ENCODE measurements around the gene TEX12. TPM values are rescaled to one million over a fixed set of nuclear protein-coding genes. Genes with fewer than 3 reads are reported as not detected.

The TEX12 gene
- total and polyA plus RNA-seq, 2 of the 4 experiments (the other 2 are of a cell fraction): 0.12 TPM; not detected in 1

DNA sequence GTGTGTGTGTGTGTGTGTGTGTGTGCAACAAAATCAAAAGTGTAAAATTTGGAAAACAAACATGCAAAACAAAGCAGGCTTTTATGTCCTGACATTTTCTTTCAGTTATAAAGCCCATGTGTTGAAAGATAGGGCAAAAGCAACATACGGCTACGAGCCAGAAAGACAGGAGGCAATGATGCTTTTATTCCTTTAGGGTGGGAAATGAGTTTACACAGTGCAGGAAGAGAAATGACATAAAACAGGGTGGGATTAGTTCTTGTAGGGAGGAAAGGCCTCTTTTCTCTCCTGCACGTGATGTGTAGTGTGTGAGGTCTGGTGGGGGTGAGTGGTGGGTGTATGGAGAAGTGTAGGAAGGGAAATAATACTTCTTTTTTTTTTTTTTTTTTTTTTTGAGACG lies 32.7 kb upstream of the TEX12 start:
- Histone ChIP-seq H4K91ac (ENCODE audit: insufficient read depth, low read depth, low read length) (no peak overlapping the region), H2AK5ac (ENCODE audit: low read depth, low read length) (no peak overlapping the region), H4K20me1 (ENCODE audit: insufficient read depth, low read length) (no peaks in the 10 kb centered on the region), H4K8ac (ENCODE audit: low read depth in 2 of 2, low read length in 2 of 2) (no peak overlapping the region), H3K4me2 (ENCODE audit: low read depth, low read length) (no peak overlapping the region), H3K23ac (ENCODE audit: low read depth, low read length) (no peak overlapping the region), H2BK120ac (ENCODE audit: low read depth, low read length) (no peak overlapping the region), H2BK20ac (ENCODE audit: low read depth, low read length) (no peak overlapping the region), H3K4ac (ENCODE audit: low read depth, low read length) (no peak overlapping the region), H3K56ac (ENCODE audit: extremely low read depth, insufficient read depth, low read length) (no peak overlapping the region), H2BK15ac (ENCODE audit: low read depth, low read length) (no peak overlapping the region), H2AFZ (replicated peaks; ENCODE audit: low read length, poor library complexity) (no peak overlapping the region), H3K14ac (replicated peaks; ENCODE audit: low read depth, low read length) (no peak overlapping the region), H3K27ac (ENCODE audit: insufficient read depth, low read length) (no peak overlapping the region), H3K9ac (ENCODE audit: low read depth, low read length) (no peak overlapping the region), H3K18ac (ENCODE audit: low read depth, low read length) (no peak overlapping the region), H3K9me3 (ENCODE audit: control insufficient read depth, insufficient read depth, low read length) (no peaks in the 10 kb centered on the region), H3K27me3 (ENCODE audit: control insufficient read depth, insufficient read depth, low read length) (no peaks in the 10 kb centered on the region), H3K4me1 (ENCODE audit: control insufficient read depth, insufficient read depth, low read length) (no peaks in the 10 kb centered on the region), H3K4me3 (ENCODE audit: insufficient read depth, low read depth, low read length) (no peak overlapping the region), H3K9me1 (ENCODE audit: insufficient read depth, low read length) (0 out of 2 replicates have a peak, but pooled peaks cover 4% of the 10 kb centered on the region), H3K79me1 (ENCODE audit: low read depth in 1 of 2, low read length in 2 of 2) (no peaks in the 10 kb centered on the region), H4K5ac (ENCODE audit: low read depth, low read length) (no peak overlapping the region), H3K36me3 (ENCODE audit: control insufficient read depth, insufficient read depth, low read length) (no peaks in the 10 kb centered on the region), H2AK9ac (replicated peaks; ENCODE audit: low read depth, low read length, poor library complexity) (no peak overlapping the region), H2BK5ac (ENCODE audit: low read depth, low read length, poor library complexity, severe bottlenecking) (no peak overlapping the region)
- BruUV-seq (replicated peaks): no TSS peak
- TF ChIP-seq, protein P1, sequence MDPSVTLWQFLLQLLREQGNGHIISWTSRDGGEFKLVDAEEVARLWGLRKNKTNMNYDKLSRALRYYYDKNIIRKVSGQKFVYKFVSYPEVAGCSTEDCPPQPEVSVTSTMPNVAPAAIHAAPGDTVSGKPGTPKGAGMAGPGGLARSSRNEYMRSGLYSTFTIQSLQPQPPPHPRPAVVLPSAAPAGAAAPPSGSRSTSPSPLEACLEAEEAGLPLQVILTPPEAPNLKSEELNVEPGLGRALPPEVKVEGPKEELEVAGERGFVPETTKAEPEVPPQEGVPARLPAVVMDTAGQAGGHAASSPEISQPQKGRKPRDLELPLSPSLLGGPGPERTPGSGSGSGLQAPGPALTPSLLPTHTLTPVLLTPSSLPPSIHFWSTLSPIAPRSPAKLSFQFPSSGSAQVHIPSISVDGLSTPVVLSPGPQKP (IDR thresholded peaks at IDR 0.05; ENCODE audit: borderline replicate concordance, low read depth, low read length): no peak
- no peak for TF ChIP-seq FOS (IDR thresholded peaks at IDR 0.05; ENCODE audit: low read depth, low read length)
- TF ChIP-seq, protein P2, sequence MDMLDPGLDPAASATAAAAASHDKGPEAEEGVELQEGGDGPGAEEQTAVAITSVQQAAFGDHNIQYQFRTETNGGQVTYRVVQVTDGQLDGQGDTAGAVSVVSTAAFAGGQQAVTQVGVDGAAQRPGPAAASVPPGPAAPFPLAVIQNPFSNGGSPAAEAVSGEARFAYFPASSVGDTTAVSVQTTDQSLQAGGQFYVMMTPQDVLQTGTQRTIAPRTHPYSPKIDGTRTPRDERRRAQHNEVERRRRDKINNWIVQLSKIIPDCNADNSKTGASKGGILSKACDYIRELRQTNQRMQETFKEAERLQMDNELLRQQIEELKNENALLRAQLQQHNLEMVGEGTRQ (IDR thresholded peaks at IDR 0.05; ENCODE audit: low read depth, low read length): no peak
- no peak for TF ChIP-seq NFE2L2 (IDR thresholded peaks at IDR 0.05; ENCODE audit: low read depth, low read length)
- TF ChIP-seq RFX5 (IDR thresholded peaks at IDR 0.05; ENCODE audit: low read depth, low read length): no peak
- TF ChIP-seq MXI1 (IDR thresholded peaks at IDR 0.05; ENCODE audit: borderline replicate concordance, low read depth, low read length): no peak
- TF ChIP-seq, protein P3, sequence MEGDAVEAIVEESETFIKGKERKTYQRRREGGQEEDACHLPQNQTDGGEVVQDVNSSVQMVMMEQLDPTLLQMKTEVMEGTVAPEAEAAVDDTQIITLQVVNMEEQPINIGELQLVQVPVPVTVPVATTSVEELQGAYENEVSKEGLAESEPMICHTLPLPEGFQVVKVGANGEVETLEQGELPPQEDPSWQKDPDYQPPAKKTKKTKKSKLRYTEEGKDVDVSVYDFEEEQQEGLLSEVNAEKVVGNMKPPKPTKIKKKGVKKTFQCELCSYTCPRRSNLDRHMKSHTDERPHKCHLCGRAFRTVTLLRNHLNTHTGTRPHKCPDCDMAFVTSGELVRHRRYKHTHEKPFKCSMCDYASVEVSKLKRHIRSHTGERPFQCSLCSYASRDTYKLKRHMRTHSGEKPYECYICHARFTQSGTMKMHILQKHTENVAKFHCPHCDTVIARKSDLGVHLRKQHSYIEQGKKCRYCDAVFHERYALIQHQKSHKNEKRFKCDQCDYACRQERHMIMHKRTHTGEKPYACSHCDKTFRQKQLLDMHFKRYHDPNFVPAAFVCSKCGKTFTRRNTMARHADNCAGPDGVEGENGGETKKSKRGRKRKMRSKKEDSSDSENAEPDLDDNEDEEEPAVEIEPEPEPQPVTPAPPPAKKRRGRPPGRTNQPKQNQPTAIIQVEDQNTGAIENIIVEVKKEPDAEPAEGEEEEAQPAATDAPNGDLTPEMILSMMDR (conservative IDR thresholded peaks at IDR 0.05; ENCODE audit: low read depth, low read length): no peak
- no peak for TF ChIP-seq CEBPB (IDR thresholded peaks at IDR 0.05; ENCODE audit: low read depth, low read length)
- no peak for TF ChIP-seq RAD21 (IDR thresholded peaks at IDR 0.05; ENCODE audit: low read length)
- dilution Hi-C loops (cut with HindIII; ENCODE audit: low sequenced_read_pairs, unreplicated experiment) (no loop called here), intact Hi-C loops (cut with micrococcal nuclease) (no loop called here), in situ Hi-C loops (cut with MboI; ENCODE audit: low sequenced_read_pairs) (no loop called here)
- ATAC-seq (ENCODE audit: low read depth) (no peak), DNase-seq (no peak)
- ChIA-PET CTCF (no interaction called here), POLR2A (ENCODE audit: unreplicated experiment) (no interaction called here)
- WGBS, 2 experiments (ENCODE audit: extremely low coverage in 2 of 2, insufficient read length in 1 of 2): 100% methylated on average over 2 of the region's 4 CpGs; no CpG with 5 or more reads in 1 of the 2 experiments

All from IMR-90 (cell line).